Activated naive CD4-positive, alpha-beta T cell treated with anti-CD3 and anti-CD28 coated beads, Interleukin-2, amount 50 U/mL, for 72 hours (primary cell): ENCODE results near the gene MCF2L. TPM values are rescaled to one million over a fixed set of nuclear protein-coding genes. Genes with fewer than 3 reads are reported as not detected.
"Not testable (repeated sequence)": the region's sequence is repeated elsewhere in the genome, so short reads cannot be mapped to it uniquely, and the experiment has no call there.

Source experiments
- ATAC-seq, 2 donors: fragments of 150-1000 bp; cut with Tn5 transposase; 2 replicates each; pipeline ENCODE4 v1.10.0; 2021; ENCODE audit warnings: mild to moderate bottlenecking in 2 of 2, moderate library complexity in 2 of 2
- DNase-seq, 2 donors: peaks; one replicate each; pipeline ENCODE4 v3.0.0; 2021 to 2022; ENCODE audit warnings: low spot score in 2 of 2
- H3K27ac Mint-ChIP-seq, 2 donors: one replicate each; pipeline ENCODE4 v1.8.0; 2022; ENCODE audit warnings: mild to moderate bottlenecking in 2 of 2, mixed read lengths in 2 of 2
- H3K36me3 Mint-ChIP-seq, 2 donors: one replicate each; pipeline ENCODE4 v1.8.0; 2022; ENCODE audit warnings: mixed read lengths in 2 of 2
- H3K9me3 Mint-ChIP-seq, 2 donors: one replicate each; pipeline ENCODE4 v1.8.0; 2022; ENCODE audit warnings: mixed read lengths in 2 of 2
- total RNA-seq, 2 donors: library from RNA; stranded (reverse); gene quantifications; one replicate each; pipeline ENCODE4 v1.2.3, GENCODE V29; 2022

The MCF2L gene
- total RNA-seq, 2 donors from 2014 or later: 4.8 to 14.2 TPM

DNA sequence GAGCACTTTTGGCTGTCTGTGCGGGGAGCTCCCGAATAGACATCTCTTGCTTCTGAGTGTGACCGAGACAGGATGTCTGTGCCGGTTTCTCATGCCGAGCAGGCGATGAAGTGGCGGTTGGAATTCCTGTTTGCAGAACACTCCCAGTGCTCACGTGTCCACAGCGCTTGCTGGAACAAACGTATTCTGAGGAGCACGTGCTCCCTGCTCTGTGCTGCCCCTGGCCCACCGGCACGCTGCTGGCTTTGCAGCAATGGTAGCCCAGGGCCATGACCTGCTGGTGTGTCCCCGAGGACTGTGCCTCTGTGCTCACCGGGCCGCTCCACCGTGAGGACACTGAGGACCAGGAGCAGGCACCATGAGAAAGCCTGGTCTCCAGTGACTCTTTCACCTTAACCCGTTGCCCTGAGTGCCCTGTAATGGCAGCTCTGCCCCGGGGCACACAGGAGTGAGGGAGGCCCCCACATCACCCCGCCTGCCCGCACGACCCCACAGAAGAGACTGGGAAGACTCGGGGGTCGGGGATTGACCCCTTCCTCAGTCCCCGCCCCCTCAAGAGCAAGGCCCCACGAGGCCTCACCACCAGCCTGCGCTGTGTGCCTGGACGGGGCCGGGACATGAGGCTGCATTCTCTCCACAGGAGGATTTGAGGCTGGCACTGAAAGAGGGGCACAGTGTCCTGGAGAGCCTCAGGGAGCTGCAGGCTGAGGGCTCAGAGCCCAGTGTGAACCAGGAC lies 96.6 kb downstream of the MCF2L start:
- ATAC-seq (no peak), DNase-seq (no peak)
- Mint-ChIP-seq H3K36me3 (no peaks in the 10 kb centered on the region), H3K9me3 (no peaks in the 10 kb centered on the region), H3K27ac (no peak overlapping the region)

DNA sequence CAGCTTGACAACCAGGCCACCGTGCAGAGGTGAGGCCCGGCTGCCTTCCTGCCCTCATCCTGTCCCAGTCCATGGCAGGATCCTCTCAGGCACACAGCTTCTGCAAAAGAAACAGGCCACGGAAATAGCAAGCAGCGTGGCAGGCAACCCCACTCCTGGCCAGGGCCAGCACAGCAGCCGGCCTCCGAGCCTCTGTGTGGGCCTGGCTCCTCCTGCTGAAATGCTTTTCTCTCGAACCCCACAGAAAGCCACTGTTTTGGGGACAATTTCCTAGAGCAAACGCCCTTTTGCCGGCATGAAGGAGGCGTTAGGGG lies 97.1 kb downstream of the MCF2L start:
- H3K9me3 Mint-ChIP-seq: no peaks in the 10 kb centered on the region
- DNase-seq (no peak), ATAC-seq (no peak)
- no peak overlapping the region for H3K27ac Mint-ChIP-seq
- no peaks in the 10 kb centered on the region for H3K36me3 Mint-ChIP-seq

GRCh38 chr13:113066746-113067145 lies 97.7 kb downstream of the MCF2L start:
- peaks cover 0 to 4% of the 10 kb centered on the region in 2 donors for H3K9me3 Mint-ChIP-seq
- DNase-seq (no peak), ATAC-seq (no peak)
- H3K36me3 Mint-ChIP-seq: peaks cover 0 to 6% of the 10 kb centered on the region in 2 donors
- no peak overlapping the region for H3K27ac Mint-ChIP-seq

- no peak overlapping the region for H3K27ac Mint-ChIP-seq
- peaks cover 0 to 7% of the 10 kb centered on the region in 2 donors for H3K36me3 Mint-ChIP-seq
- ATAC-seq (no peak), DNase-seq (no peak)
- H3K9me3 Mint-ChIP-seq: peaks cover 0 to 4% of the 10 kb centered on the region in 2 donors
These were observed 101.1 kb downstream of the MCF2L start for GRCh38 chr13:113069861-113070805.

DNA sequence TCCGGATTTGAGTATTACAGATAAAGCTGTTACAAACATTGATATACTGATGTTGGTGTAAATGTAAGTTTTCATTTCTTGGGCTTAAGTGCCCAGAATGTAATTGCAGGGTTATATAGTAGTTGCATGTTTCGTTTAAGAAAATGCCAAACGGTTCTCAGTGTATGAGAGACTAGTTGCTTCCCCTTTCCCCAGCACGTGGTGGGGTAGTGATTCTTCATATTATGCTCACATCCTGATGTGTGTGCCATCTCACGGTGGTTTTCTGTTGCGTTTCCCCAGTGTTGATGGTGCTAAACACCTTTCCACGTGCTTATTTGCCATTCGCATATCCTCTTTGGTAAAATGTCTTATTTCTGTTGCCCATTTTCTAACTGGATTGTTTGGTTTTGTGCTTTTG lies 101.8 kb downstream of the MCF2L start:
- no peak overlapping the region for H3K27ac Mint-ChIP-seq
- ATAC-seq: no peak
- H3K9me3 Mint-ChIP-seq: peaks cover 0 to 4% of the 10 kb centered on the region in 2 donors
- peaks cover 0 to 7% of the 10 kb centered on the region in 2 donors for H3K36me3 Mint-ChIP-seq
- no peak for DNase-seq

GRCh38 chr13:113072376-113072775 lies 103.4 kb downstream of the MCF2L start:
- ATAC-seq (no peak), DNase-seq (no peak)
- H3K27ac Mint-ChIP-seq: no peak overlapping the region
- H3K36me3 Mint-ChIP-seq: peaks cover 0 to 7% of the 10 kb centered on the region in 2 donors
- H3K9me3 Mint-ChIP-seq: peaks cover 0 to 4% of the 10 kb centered on the region in 2 donors

- H3K36me3 Mint-ChIP-seq: peaks cover 0 to 7% of the 10 kb centered on the region in 2 donors
- DNase-seq (no peak), ATAC-seq (no peak)
- H3K27ac Mint-ChIP-seq: no peak overlapping the region
- H3K9me3 Mint-ChIP-seq: peaks cover 0 to 4% of the 10 kb centered on the region in 2 donors
These were observed 104.9 kb downstream of the MCF2L start for GRCh38 chr13:113073942-113074341.

- Mint-ChIP-seq H3K9me3 (peaks cover 0 to 4% of the 10 kb centered on the region in 2 donors), H3K27ac (no peak overlapping the region), H3K36me3 (peaks cover 0 to 7% of the 10 kb centered on the region in 2 donors)
- DNase-seq: no peak
- ATAC-seq: no peak
These were observed 105.4 kb downstream of the MCF2L start for GRCh38 chr13:113074401-113074800.

- DNase-seq (no peak), ATAC-seq (no peak)
- no peak overlapping the region for H3K27ac Mint-ChIP-seq
- H3K36me3 Mint-ChIP-seq: peaks cover 0 to 7% of the 10 kb centered on the region in 2 donors
- H3K9me3 Mint-ChIP-seq: peaks cover 0 to 4% of the 10 kb centered on the region in 2 donors
These were observed 105.9 kb downstream of the MCF2L start for GRCh38 chr13:113074876-113075275.

GRCh38 chr13:113075711-113076110 lies 106.7 kb downstream of the MCF2L start:
- H3K36me3 Mint-ChIP-seq: peaks cover 0 to 7% of the 10 kb centered on the region in 2 donors
- DNase-seq (no peak), ATAC-seq (no peak)
- H3K9me3 Mint-ChIP-seq: peaks cover 0 to 4% of the 10 kb centered on the region in 2 donors
- H3K27ac Mint-ChIP-seq: no peak overlapping the region

DNA sequence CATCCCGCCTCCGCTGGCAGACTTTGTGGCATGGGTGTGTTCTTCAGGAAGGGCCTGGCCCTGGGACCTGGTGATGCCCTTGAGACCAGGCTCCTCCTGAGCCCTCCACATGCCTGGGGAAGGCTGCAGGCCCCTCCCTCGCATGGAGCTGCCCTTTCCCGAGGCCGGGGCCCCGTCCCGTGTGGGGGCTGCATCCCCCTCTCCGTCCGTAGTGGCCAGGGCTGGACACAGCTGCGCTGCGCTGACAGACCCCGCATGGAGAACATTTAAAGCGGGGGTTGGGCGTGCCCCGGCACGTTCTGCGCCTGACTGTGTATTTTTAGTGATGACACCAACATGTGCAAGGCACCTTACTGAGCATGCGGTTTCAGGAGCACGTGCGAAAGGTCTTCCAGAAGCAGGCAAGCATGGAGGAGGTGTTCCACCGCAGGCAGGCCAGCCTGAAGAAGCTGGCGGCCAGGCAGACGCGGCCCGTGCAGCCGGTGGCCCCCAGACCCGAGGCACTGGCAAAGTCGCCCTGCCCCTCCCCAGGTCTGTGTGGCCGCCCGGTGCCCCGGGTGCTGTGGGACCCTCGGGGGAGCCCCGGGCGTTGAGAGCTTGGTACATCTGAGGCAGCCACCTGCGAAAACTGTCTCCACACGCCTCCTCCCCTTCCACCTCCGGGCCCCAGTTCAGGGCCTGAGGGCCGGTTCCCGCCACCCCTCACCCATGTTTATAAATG lies 107.8 kb downstream of the MCF2L start:
- DNase-seq (no peak), ATAC-seq (no peak)
- Mint-ChIP-seq H3K36me3 (peaks cover 0 to under 1% of the 10 kb centered on the region in 2 donors), H3K9me3 (no peaks in the 10 kb centered on the region), H3K27ac (no peak overlapping the region)

- Mint-ChIP-seq H3K27ac (peak overlapping the region in 1 of 2 donors; percentile 68), H3K9me3 (no peaks in the 10 kb centered on the region)
These were observed 108.5 kb downstream of the MCF2L start for GRCh38 chr13:113077566-113077952.

DNA sequence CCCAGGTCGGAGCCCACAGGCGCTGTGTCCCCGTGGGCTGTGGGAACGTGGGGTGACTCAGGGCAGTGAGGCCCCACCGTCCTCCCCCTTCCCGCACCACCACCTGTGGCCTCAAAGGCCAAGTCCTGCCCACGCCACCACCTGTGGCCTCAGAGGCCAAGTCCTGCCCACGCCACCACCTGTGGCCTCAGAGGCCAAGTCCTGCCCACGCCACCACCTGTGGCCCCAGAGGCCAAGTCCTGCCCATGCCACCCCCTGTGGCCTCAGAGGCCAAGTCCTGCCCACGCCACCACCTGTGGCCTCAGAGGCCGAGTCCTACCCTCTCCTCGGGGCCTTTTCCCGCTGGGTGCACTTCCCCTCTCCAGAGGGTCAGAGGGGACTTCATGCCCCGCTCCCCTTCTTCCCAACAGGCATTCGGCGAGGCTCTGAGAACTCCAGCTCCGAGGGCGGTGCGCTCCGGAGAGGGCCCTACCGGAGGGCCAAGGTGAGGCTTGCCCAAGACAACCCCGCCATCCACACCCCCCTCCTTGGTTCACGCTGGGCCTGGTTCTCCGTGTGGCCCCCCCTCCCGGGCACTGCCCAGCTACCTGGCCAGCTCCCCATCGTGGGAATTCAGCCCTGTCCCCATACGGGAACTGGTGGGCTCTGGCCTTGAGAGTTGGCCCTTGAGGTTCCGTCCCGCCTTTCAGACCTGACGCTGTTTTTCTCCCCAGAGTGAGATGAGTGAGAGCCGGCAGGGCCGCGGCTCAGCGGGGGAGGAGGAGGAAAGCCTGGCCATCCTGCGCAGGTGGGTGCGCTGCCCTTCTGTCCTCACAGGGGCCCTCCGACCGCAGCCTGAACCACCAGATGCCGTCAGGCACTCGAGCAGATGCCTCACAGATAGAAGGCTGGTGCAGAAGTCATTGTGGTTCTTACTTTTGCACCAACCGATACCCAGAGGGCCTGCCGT lies 109.2 kb downstream of the MCF2L start:
- H3K27ac Mint-ChIP-seq: peak overlapping the region in 1 of 2 donors; percentile 68
- no peaks in the 10 kb centered on the region for H3K9me3 Mint-ChIP-seq
- DNase-seq: no peak
- H3K36me3 Mint-ChIP-seq: no peaks in the 10 kb centered on the region
- no peak for ATAC-seq

More at GRCh38 chr13:113077566-113077952, 108.5 kb downstream of the MCF2L start:
- no peaks in the 10 kb centered on the region for H3K36me3 Mint-ChIP-seq
- ATAC-seq (no peak), DNase-seq (no peak)

DNA sequence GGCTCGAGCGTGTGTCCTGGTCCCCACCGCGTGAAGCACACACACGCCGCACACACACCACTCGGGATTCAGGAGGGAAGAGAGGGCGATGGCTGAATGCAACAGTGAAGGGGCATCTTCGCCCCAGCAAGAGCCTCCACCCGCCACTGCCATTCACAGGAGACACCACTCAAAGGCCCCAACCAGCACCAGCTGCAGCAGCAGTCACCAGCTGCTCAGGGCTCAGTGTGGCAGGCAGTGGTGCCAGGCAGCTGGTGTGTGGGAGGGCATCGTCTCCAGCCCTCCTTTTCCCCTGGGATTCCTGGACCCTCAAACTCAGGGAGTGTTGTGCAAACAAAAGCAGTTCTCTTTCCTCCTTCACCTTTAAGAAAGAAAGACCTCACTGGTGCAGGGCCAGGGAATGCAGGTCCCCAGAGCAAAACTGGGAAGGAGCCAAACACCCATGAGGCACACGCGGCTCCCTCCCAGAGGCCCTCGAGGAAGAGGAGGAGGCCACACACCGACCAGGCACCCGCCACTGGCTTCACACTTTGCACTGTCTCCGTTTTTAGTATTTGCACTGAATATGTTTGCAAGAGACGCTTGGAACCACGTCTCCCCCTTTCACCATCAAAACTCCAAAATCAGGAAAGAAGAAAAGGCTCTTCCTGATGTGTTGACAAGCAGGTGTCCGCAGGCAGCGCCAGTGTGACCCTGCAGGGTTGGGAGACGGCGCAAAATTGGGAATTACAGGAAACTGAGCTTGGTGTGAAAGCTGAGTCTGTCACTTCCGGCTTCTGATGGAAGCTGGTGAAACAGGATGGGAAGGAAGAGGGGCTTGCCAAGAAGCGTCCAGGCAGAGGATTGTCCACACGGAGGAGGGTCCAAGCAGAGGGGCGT lies 110.1 kb downstream of the MCF2L start:
- no peak overlapping the region for H3K27ac Mint-ChIP-seq
- H3K9me3 Mint-ChIP-seq: no peaks in the 10 kb centered on the region
- ATAC-seq (no peak), DNase-seq (no peak)
- no peaks in the 10 kb centered on the region for H3K36me3 Mint-ChIP-seq

GRCh38 chr13:113079781-113080080 lies 110.7 kb downstream of the MCF2L start:
- not testable (repeated sequence) for H3K27ac Mint-ChIP-seq

More at GRCh38 chr13:113079781-113080080, 110.7 kb downstream of the MCF2L start:
- ATAC-seq, H3K9me3 Mint-ChIP-seq, DNase-seq, H3K36me3 Mint-ChIP-seq: not testable (repeated sequence)
